Gastroesophageal sphincter (tissue), 3 donors: Measurements from ENCODE around the gene MXRA8.

Experiments
- CTCF ChIP-seq, 4 experiments: fragments of 200-600 bp in 2 of 4; fragments of 450-650 bp in 2 of 4; sonication (generic) in 1 of 4; IDR thresholded peaks; one replicate each; pipeline ENCODE4 v1.5.1; 2017 to 2019; ENCODE audit warnings: antibody characterized with exemption in 4 of 4, mild to moderate bottlenecking in 2 of 4, moderate library complexity in 2 of 4
- POLR2AphosphoS5 ChIP-seq: sonication (generic); formaldehyde crosslinking; IDR thresholded peaks from one replicate; pipeline ENCODE4 v1.6.1; 2017; ENCODE audit warnings: antibody characterized with exemption

DNA sequence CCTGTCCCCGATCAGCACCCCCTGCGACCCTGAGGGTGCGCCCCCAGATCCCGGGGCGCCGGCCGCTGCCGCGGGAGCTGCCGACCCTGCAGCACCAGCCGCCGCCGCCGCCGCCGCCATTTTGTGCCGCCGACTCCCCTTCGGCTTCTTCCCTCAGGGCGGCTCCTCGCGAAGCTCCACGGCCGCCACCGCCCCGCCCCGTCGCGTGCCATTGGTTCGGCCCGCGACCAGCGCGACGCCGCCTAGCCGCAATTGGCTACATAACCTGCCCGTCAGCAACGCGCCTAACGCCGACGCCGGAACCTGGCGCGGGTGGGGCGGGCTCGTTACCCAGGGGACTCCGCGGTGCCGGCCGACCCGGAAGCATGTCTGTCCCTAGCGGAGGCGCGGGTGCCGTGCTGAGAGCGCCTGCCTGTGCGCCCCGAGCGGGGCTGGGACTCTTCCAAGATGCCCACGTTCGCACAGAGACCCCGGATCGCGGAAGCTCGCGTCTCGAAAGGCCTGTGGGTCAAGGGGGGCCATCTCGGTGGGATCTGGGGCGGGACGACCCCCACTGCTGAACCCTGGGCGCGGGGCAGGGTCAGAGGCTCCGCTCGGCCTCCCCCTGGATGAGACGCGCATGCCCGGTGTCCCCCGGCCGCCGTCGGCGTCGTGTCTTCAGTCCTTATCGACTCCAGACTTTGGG, 41.0 kb upstream of the MXRA8 start, which contains the start of gene CCNL2:
- TF ChIP-seq CTCF (IDR thresholded peaks at IDR 0.05) (peak in 3 of 4 experiments; percentile 79 to 93 (median 89)), POLR2AphosphoS5 (peak; percentile 83)
